ENCODE measurements around the gene PRDX5. TPM values are rescaled to one million over a fixed set of nuclear protein-coding genes. Genes with fewer than 3 reads are reported as not detected.

Gene PRDX5
- total and polyA plus RNA-seq, 10 of the 15 experiments (the other 5 are each of a cell fraction or from before 2014, with no cell fraction given) = 95.7 to 406 (median 240) TPM

GRCh38 chr11:64341851-64342791 lies 24.2 kb downstream of the PRDX5 start:
- Histone ChIP-seq H3K4me1 (ENCODE audit: control insufficient read depth, insufficient read depth, low read length) (peaks cover 24% of the 10 kb centered on the region), H2AFZ (ENCODE audit: control insufficient read depth, low read depth, low read length) (no peak overlapping the region), H3K4me2 (ENCODE audit: control insufficient read depth, insufficient read depth) (peak overlapping the region; percentile 100), H3K27ac (ENCODE audit: control insufficient read depth, insufficient read depth) (no peak overlapping the region), H3K9me3 (replicated peaks; ENCODE audit: control insufficient read depth, insufficient read depth, low read length) (no peaks in the 10 kb centered on the region), H3K79me2 (ENCODE audit: control insufficient read depth, insufficient read depth, low read length) (peaks cover 24% of the 10 kb centered on the region), H4K20me1 (ENCODE audit: control insufficient read depth, insufficient read depth) (no peaks in the 10 kb centered on the region; the same call in 1 of the 2 replicates), H3K36me3 (ENCODE audit: control insufficient read depth in 2 of 2, insufficient read depth in 2 of 2, low read length in 1 of 2) (peaks cover 8 to 13% of the 10 kb centered on the region in 2 experiments; a peak in 3 of 4 replicates), H3K27me3 (replicated peaks in 1 of 2; ENCODE audit: control insufficient read depth in 2 of 2, insufficient read depth in 2 of 2, low read length in 1 of 2) (no peaks in the 10 kb centered on the region), H3K4me3 (peak overlapping the region; percentile 45; the same call in 1 of the 2 replicates), H3K9ac (ENCODE audit: control insufficient read depth, insufficient read depth, low read length) (no peak overlapping the region; the same call in 1 of the 2 replicates)
- ChIA-PET POLR2A (interaction anchor here (0.6 to 2.3 kb wide), 8 partner anchors 11 to 437 kb away, joined by 3 to 17 read pairs (median 3); partner anchors contain the start of genes PRDX5, SF1 and TRMT112), RAD21 (ENCODE audit: unreplicated experiment) (interaction anchor here (0.9 to 3.9 kb wide), 6 partner anchors 10 to 70 kb away, joined by 3 to 53 read pairs (median 12); partner anchors contain the start of genes PRDX5 and TRMT112), SMC1A (ENCODE audit: uncharacterized antibody, unreplicated experiment) (interaction anchor here (0.6 to 3.9 kb wide), 9 partner anchors 7 to 396 kb away, joined by 3 to 28 read pairs (median 3); partner anchors contain the start of genes PRDX5 and TRMT112), CTCF (interaction anchor here (0.6 to 14.7 kb wide), 12 partner anchors 10 to 108 kb away, joined by 3 to 228 read pairs (median 7); partner anchors contain the start of genes ESRRA, PRDX5 and TRMT112)
- FAIRE-seq (no peak), ATAC-seq (peak; percentile 78), DNase-seq (ENCODE audit: low read depth, low spot score) (no peak)
- TF ChIP-seq ZNF207 (IDR thresholded peaks at IDR 0.05; ENCODE audit: borderline replicate concordance) (no peak), IKZF1 (conservative IDR thresholded peaks at IDR 0.05) (0 out of 2 replicates have a peak, but pooled peaks have one; percentile 35), ZNF384 (IDR thresholded peaks at IDR 0.05; ENCODE audit: borderline replicate concordance, low read depth, low read length) (no peak), BHLHE40 (IDR thresholded peaks at IDR 0.05; ENCODE audit: borderline replicate concordance in 1 of 2, low read depth in 2 of 2, low read length in 1 of 2) (peak in 1 of 2 experiments; percentile 43; a peak in 2 of 4 replicates), POLR2A (IDR thresholded peaks at IDR 0.05; ENCODE audit: low read depth, low read length) (peak; percentile 47; the same call in 1 of the 2 replicates), HDGF (IDR thresholded peaks at IDR 0.05) (0 out of 2 replicates have a peak, but pooled peaks have one; percentile 8), NR2F1 (conservative IDR thresholded peaks at IDR 0.05) (0 out of 2 replicates have a peak, but pooled peaks have one; percentile 19), TCF12 (IDR thresholded peaks at IDR 0.05; ENCODE audit: low read depth, low read length) (peak; percentile 65; the same call in 1 of the 2 replicates), RELA (IDR thresholded peaks at IDR 0.05; ENCODE audit: borderline replicate concordance, partially characterized antibody) (no peak), EGR1 (IDR thresholded peaks at IDR 0.05; ENCODE audit: borderline replicate concordance in 1 of 2, low read depth in 2 of 2, low read length in 2 of 2) (0 out of 3 replicates have a peak, but pooled peaks of 1 of the 2 experiments have one; percentile 31), RAD21 (IDR thresholded peaks at IDR 0.05; ENCODE audit: insufficient read depth, low read depth, low read length) (peak; percentile 23; the same call in 1 of the 2 replicates), NFXL1 (IDR thresholded peaks at IDR 0.05; ENCODE audit: borderline replicate concordance) (no peak), NR2C1 (IDR thresholded peaks at IDR 0.05) (peak; percentile 55)
- TF ChIP-seq, protein P1, sequence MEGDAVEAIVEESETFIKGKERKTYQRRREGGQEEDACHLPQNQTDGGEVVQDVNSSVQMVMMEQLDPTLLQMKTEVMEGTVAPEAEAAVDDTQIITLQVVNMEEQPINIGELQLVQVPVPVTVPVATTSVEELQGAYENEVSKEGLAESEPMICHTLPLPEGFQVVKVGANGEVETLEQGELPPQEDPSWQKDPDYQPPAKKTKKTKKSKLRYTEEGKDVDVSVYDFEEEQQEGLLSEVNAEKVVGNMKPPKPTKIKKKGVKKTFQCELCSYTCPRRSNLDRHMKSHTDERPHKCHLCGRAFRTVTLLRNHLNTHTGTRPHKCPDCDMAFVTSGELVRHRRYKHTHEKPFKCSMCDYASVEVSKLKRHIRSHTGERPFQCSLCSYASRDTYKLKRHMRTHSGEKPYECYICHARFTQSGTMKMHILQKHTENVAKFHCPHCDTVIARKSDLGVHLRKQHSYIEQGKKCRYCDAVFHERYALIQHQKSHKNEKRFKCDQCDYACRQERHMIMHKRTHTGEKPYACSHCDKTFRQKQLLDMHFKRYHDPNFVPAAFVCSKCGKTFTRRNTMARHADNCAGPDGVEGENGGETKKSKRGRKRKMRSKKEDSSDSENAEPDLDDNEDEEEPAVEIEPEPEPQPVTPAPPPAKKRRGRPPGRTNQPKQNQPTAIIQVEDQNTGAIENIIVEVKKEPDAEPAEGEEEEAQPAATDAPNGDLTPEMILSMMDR (IDR thresholded peaks at IDR 0.05 in 2 of 3, conservative IDR thresholded peaks at IDR 0.05 in 1 of 3; ENCODE audit: control insufficient read depth in 2 of 3, extremely low read depth in 1 of 3, insufficient read depth in 1 of 3, low read depth in 3 of 3, low read length in 3 of 3) = peak; percentile 21 to 31 (median 29); a peak in 3 of 6 replicates
- TF ChIP-seq, protein P2, sequence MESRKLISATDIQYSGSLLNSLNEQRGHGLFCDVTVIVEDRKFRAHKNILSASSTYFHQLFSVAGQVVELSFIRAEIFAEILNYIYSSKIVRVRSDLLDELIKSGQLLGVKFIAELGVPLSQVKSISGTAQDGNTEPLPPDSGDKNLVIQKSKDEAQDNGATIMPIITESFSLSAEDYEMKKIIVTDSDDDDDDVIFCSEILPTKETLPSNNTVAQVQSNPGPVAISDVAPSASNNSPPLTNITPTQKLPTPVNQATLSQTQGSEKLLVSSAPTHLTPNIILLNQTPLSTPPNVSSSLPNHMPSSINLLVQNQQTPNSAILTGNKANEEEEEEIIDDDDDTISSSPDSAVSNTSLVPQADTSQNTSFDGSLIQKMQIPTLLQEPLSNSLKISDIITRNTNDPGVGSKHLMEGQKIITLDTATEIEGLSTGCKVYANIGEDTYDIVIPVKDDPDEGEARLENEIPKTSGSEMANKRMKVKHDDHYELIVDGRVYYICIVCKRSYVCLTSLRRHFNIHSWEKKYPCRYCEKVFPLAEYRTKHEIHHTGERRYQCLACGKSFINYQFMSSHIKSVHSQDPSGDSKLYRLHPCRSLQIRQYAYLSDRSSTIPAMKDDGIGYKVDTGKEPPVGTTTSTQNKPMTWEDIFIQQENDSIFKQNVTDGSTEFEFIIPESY (IDR thresholded peaks at IDR 0.05) = peak; percentile 62; the same call in 1 of the 2 replicates
- no TSS peak for BruUV-seq (replicated peaks)
- in situ Hi-C loops (cut with MboI) (no loop called here), intact Hi-C loops (cut with micrococcal nuclease; ENCODE audit: unreplicated experiment) (no loop called here)
- 45% methylated on average over 42 of the region's 55 CpGs for WGBS (ENCODE audit: insufficient coverage, insufficient replicate concordance, low lambda C conversion rate, missing lambda C conversion rate)

Measured in GM12878 (cell line).